ENCODE data around the gene TUBB6. TPM values are rescaled to one million over a fixed set of nuclear protein-coding genes. Genes with fewer than 3 reads are reported as not detected.

TUBB6 gene
- total RNA-seq, 6 experiments from 2014 or later, result 2.4 to 18.5 (median 9.0) TPM

GRCh38 chr18:12288403-12288755 is 19.7 kb upstream of the TUBB6 start:
- TF ChIP-seq POLR2A (IDR thresholded peaks at IDR 0.05) (no peak), CTCF (IDR thresholded peaks at IDR 0.05) (no peak)
- H3K4me3 ChIP-seq, result no peak overlapping the region
- intact Hi-C loops (cut with DNase I), result no loop called here
- WGBS (ENCODE audit: insufficient coverage, low coverage, low lambda C conversion rate, missing lambda C conversion rate), result 15% methylated on average over 9 of the region's 10 CpGs
- DNase-seq (no peak), ATAC-seq (no peak)
- H3K9me3 ChIP-seq, result no peaks in the 10 kb centered on the region
- H3K27ac ChIP-seq, result no peak overlapping the region
- H3K27me3 ChIP-seq, result peaks cover 0 to 8% of the 10 kb centered on the region in 2 donors
- peaks cover 0 to 13% (median 0%) of the 10 kb centered on the region in 4 donors for H3K4me1 ChIP-seq
- no peaks in the 10 kb centered on the region for H3K36me3 ChIP-seq

GRCh38 chr18:12290086-12290485 is 18.0 kb upstream of the TUBB6 start:
- Histone ChIP-seq H3K9me3 (no peaks in the 10 kb centered on the region), H3K36me3 (no peaks in the 10 kb centered on the region), H3K4me1 (peaks cover 0 to 13% (median 0%) of the 10 kb centered on the region in 4 donors), H3K27me3 (peaks cover 0 to 8% of the 10 kb centered on the region in 2 donors), H3K27ac (no peak overlapping the region), H3K4me3 (no peak overlapping the region)
- intact Hi-C loops (cut with DNase I), result no loop called here
- ATAC-seq (no peak), DNase-seq (no peak)
- TF ChIP-seq CTCF (IDR thresholded peaks at IDR 0.05) (no peak), POLR2A (IDR thresholded peaks at IDR 0.05) (no peak)
- WGBS (ENCODE audit: insufficient coverage, low coverage, low lambda C conversion rate, missing lambda C conversion rate), result 58% methylated on average over 2 of the region's 2 CpGs

- Histone ChIP-seq H3K4me3 (no peak overlapping the region), H3K27ac (no peak overlapping the region), H3K36me3 (no peaks in the 10 kb centered on the region), H3K4me1 (peaks cover 0 to 13% (median 0%) of the 10 kb centered on the region in 4 donors), H3K9me3 (no peaks in the 10 kb centered on the region), H3K27me3 (peaks cover 0 to 8% of the 10 kb centered on the region in 2 donors)
- no peak for TF ChIP-seq CTCF (IDR thresholded peaks at IDR 0.05)
- TF ChIP-seq POLR2A (IDR thresholded peaks at IDR 0.05), result no peak
- intact Hi-C loops (cut with DNase I), result no loop called here
- 64% methylated on average over 5 of the region's 6 CpGs for WGBS (ENCODE audit: insufficient coverage, low coverage, low lambda C conversion rate, missing lambda C conversion rate)
- no peak for DNase-seq
- no peak for ATAC-seq
Observed at GRCh38 chr18:12291161-12291560, 16.9 kb upstream of the TUBB6 start.

GRCh38 chr18:12291690-12292089 is 16.4 kb upstream of the TUBB6 start:
- H3K4me3 ChIP-seq, result no peak overlapping the region
- TF ChIP-seq POLR2A (IDR thresholded peaks at IDR 0.05) (no peak), CTCF (IDR thresholded peaks at IDR 0.05) (no peak)
- intact Hi-C loops (cut with DNase I), result no loop called here
- no peak overlapping the region for H3K27ac ChIP-seq
- WGBS (ENCODE audit: insufficient coverage, low coverage, low lambda C conversion rate, missing lambda C conversion rate), result 79% methylated on average over 4 of the region's 14 CpGs
- ATAC-seq, result no peak
- H3K27me3 ChIP-seq, result peaks cover 0 to 8% of the 10 kb centered on the region in 2 donors
- peaks cover 0 to 13% (median 0%) of the 10 kb centered on the region in 4 donors for H3K4me1 ChIP-seq
- no peaks in the 10 kb centered on the region for H3K9me3 ChIP-seq
- H3K36me3 ChIP-seq, result no peaks in the 10 kb centered on the region
- DNase-seq, result no peak

- no peaks in the 10 kb centered on the region for H3K4me1 ChIP-seq
- H3K4me3 ChIP-seq, result no peak overlapping the region
- no peaks in the 10 kb centered on the region for H3K27me3 ChIP-seq
- H3K27ac ChIP-seq, result no peak overlapping the region
- no peaks in the 10 kb centered on the region for H3K9me3 ChIP-seq
- DNase-seq, result no peak
- no peaks in the 10 kb centered on the region for H3K36me3 ChIP-seq
- ATAC-seq, result no peak
- 53% methylated on average over 2 of the region's 11 CpGs for WGBS (ENCODE audit: insufficient coverage, low coverage, low lambda C conversion rate, missing lambda C conversion rate)
- intact Hi-C loops (cut with DNase I), result no loop called here
- no peak for TF ChIP-seq CTCF (IDR thresholded peaks at IDR 0.05)
- no peak for TF ChIP-seq POLR2A (IDR thresholded peaks at IDR 0.05)
Observed at GRCh38 chr18:12293831-12294230, 14.2 kb upstream of the TUBB6 start.

Data from right lobe of liver (tissue), 6 donors.